HG03439 (cell line): ENCODE measurements around the gene TMEM203.
"Not testable (repeated sequence)": the region's sequence is repeated elsewhere in the genome, so short reads cannot be mapped to it uniquely, and the experiment has no call there.

Experiments
- ATAC-seq: cut with Tn5 transposase; IDR thresholded peaks from one replicate; pipeline ENCODE4 v1.9.1; 2021; ENCODE audit warnings: mild to moderate bottlenecking, moderate library complexity; ENCODE audit not compliant: unreplicated experiment

TMEM203 gene

GRCh38 chr9:137205126-137206069 is at the start of gene TMEM203, which contains the start of gene NDOR1:
TMEM203 (minus strand) TSS chr9:137205648; CDS start chr9:137205414, 234 bp downstream.
NDOR1 (plus strand) TSS chr9:137205700; CDS start chr9:137205778, 78 bp downstream.
- ATAC-seq: peak; percentile 43

- peak; percentile 59 for ATAC-seq
Observed at GRCh38 chr9:137254624-137255447, 49.4 kb upstream of the TMEM203 start, which contains the start of gene NELFB. NELFB (plus strand) TSS chr9:137255327.

- no peak for ATAC-seq
Observed at GRCh38 chr9:137253717-137254623, 48.5 kb upstream of the TMEM203 start.

DNA sequence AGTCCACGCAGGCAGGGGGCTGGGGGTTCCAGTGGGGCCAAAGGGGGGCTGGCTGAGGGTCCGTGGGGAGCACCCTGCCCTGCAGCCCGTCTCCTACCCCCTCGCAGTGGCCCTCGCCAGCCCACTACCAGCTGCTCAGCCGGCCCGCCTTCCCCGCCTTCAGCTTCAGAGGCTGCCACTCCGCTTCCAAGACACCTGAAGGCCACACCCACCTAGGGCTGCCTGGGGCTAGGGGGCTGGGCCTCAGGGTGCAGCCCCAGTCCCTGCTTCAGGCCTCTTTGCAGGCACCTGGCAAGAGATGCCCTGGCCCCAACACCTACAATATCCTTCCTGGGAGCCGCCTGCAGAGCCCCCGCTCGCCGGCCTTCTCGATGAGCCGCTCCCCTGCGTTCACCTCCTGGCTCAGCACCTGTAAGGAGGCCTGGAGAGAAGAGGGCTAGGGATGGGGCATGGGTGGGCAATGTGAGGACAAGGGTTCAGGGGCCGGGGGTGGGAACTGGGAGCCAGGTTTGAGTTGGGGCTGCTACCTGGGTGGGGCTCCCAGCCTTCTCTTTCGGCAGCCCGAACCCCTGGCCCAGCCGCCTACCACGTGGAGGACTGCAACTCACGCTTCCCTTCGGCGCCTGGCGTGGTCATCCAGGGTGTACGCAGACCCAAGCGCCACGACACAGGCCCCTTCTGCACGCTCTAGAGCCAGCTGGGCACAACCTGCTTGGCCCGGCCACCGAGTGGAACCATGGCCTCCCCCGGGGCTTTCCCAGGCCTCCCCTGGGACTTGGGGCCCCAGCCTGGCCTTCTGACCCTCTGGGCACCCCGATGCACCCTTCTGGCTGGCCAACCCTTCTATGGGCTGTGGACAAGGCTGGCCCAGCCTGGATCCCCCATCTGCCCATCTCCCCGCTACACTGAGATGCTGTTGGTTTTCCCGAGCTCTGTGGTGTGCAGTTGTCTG is 47.4 kb upstream of the TMEM203 start:
- ATAC-seq: no peak

DNA sequence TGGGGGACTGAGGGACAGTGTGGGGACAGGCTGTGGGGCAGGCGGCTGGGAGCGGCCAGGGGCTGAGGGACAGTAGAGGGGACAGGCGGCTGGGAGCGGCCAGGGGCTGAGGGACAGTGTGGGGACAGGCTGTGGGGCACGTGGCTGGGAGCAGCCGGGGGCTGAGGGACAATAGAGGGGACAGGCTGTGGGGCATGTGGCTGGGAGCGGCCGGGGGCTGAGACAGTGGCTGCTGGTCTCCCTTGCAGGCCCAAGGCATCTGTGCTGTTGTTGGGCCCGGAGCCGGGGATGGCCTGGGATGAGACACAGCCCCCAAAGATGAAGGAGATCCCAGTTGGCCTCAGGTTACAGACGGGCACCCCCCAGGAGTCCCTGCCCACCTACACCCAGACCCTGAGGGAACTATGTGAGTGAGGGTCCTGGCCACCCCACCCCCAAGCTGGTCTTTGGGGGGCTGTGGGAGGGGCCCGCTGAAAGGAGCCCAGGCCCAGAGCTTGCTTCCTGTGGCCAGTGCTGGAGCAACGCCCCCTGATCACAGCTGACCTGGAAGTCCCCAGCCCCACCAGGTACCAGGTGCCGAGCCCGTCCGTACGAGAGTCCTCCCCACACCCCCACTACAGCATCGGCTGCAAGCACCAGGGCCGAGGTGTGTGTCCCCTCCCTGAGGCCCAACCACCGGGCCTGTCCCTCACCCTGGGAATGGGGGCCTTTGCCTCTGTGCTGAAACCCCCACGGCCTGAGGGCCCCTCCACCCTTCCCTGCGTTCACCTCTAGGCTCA is 46.2 kb upstream of the TMEM203 start:
- no peak for ATAC-seq

- ATAC-seq: no peak
Observed at GRCh38 chr9:137251194-137251461, 45.7 kb upstream of the TMEM203 start, which contains the start of gene STPG3. STPG3 (plus strand) TSS chr9:137251286; CDS start chr9:137251287, 1 bp downstream.

DNA sequence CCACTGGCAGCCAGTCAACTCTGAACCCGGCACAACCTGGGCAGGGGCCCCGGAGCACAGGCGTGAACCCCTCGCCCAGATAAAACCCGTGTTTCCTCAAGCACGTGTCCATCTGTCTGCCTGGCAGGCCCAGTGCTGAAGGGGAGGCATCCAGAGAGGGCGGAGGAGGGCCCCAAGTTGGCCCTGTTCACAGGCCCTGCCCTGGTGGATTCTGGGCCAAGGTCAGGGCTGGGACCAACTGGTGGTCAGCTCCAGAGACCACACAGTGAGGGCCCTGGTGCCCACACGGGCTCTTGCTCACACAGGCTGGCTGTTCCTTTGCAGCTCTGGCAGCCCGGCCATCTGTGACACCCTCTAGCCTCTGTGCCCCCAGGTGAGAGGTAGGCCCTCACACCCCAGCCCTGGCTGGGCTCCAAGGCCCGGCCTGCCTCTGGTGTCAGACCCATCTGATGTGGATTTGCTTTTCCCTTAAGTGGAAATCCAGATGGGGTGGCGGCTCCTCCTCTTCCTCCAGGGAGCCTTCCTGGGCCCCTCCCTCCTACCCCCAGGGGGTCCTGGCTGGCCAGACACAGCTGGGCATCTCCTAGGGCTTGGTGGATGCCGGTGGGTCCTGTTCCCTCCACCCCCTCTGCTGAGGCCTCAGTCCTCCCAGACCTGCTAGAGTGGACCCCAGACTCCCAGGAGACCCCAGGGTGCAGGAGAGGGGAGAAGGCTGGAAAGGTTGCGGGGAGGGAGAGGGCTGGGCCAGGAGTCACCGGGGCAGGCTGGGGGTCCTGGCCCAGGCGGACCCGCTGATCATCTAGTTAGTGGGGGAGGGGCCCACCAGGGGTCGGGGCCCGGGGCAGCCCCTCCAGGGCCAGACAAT is 45.1 kb upstream of the TMEM203 start:
- no peak for ATAC-seq

DNA sequence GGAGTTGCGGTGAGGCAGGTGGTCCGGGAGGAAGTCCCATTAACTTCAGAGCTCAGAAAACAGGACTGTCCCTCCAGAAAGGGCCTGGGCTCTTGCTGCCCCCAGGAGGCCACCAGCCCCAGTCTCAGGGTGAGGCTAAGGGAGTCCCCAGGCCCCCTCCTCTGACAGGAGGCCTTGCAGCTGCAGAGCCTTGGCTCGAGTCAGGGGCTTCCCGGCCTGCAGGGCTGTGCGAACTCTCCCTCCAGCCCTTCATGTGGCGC is 42.4 kb upstream of the TMEM203 start:
- ATAC-seq: no peak

- ATAC-seq: no peak
Observed at GRCh38 chr9:137247135-137247915, 41.9 kb upstream of the TMEM203 start.

DNA sequence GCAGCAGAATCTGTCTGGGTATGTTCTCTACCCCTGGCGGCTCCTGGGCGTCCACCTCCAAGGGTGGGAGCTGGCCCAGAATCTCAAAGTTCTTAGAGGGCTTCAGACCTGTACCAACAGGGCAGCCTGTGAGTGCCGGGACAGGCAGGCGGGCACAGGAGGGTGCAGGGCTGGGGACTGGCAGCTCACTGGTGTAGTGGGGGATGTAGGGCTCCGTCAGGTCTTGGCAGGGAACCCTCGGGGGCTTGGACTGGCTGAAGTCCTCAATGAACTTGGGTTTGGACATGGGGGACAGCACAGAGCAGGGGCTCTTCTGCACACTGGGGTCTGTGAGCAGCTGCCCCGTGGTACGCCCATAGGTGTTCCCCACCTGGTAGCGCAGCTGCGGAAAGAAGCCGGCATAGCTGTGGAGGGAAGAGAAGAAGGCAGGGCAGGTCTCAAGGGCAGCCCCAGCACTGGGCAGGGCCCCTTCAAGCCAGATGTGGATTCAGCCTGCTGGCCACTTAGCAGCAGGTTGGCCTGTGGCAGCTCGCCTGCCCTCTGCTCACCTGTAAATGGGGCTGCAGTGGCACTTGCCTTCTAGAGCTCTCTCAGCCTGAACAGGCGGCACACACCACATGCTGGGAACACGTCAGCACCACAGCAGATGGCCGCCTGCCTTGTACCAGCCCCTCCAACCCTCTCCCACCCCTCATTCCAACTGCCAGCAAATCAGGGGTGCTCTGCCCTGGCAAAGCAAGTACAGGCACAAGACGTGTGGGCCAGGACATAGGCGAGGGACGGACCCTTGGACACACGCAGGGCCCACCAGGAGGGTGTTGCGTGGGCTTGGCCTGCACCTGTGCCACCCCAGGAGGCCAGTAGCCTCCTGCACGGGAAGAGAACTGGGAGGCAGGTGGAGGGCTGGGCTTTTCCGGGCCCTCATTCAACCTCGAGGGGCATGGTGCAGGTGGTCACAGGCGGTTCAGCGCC is 40.3 kb upstream of the TMEM203 start:
- ATAC-seq: no peak

- ATAC-seq: no peak
Observed at GRCh38 chr9:137244486-137245449, 39.3 kb upstream of the TMEM203 start.

DNA sequence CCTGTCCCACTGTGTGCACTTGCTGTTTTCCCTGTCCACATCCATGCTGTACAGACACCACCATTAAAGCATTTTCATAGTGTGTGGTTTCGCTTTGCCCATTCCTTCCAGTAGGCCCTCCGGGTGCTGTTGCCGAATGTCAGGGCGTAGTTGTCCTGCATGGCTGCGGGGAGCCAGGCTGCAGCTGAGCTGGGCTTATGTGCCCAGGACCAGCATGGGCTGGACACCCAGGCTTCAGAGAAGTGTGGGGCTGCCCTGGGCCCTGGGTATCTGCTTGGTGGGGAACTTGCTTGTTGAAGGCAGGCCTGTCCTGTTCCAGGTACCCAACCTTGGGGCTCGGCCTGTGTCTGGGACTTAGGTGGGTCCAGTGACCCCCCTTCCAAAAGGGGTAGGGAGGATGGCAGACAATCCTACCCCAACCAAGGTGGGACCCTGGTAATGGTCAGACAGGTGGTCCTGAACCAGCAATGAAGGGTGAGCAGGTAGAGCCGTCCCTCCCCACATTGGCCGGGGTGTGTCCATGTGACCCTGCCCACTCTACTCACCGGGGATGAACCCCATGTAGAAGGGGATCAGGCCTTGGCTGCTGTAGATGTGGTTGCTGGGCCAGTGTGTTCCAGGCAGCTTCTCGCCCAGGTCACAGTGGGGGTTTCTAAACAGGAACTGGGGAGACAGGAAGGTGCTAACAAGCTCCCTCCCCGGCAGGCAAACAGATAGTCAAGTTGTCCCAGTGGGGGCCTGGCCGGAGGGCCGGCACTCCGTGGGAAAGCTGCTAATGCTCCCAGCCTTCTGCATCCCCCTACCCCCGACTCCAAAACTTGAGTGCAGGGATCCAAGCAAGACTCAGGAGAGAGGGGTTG is 38.4 kb upstream of the TMEM203 start:
- ATAC-seq: no peak

DNA sequence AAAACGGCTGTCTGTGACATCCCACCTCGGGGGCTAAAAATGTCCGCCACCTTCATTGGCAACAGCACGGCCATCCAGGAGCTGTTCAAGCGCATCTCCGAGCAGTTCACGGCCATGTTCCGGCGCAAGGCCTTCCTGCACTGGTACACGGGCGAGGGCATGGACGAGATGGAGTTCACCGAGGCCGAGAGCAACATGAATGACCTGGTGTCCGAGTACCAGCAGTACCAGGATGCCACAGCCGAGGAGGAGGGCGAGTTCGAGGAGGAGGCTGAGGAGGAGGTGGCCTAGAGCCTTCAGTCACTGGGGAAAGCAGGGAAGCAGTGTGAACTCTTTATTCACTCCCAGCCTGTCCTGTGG is 37.8 kb upstream of the TMEM203 start:
- ATAC-seq: not testable (repeated sequence)
